KBM-7 (cell line): Measurements from ENCODE around the gene DTNBP1.
A peak's percentile ranks its signal among the peaks of the same experiment; 100 is the strongest.

Experiments used
- DNase-seq: peaks from one replicate; pipeline ENCODE4 v3.0.0-alpha.2; 2015
- in situ Hi-C: fragments of 300-500 bp; cut with MboI; formaldehyde crosslinking; loops from 2 replicates; pipeline ENCODE4 v1.14.3; 2020; ENCODE audit warnings: low sequenced_read_pairs, low pct_unique_long_range_greater_than_20kb, mixed read lengths

DTNBP1 gene

GRCh38 chr6:15480525-15480924 is 182.3 kb downstream of the DTNBP1 start:
- in situ Hi-C loops, result no loop called here
- no peak for DNase-seq

- in situ Hi-C loops, result no loop called here
Measured at GRCh38 chr6:15479761-15480160, 183.1 kb downstream of the DTNBP1 start.

GRCh38 chr6:15477746-15478145 is 185.1 kb downstream of the DTNBP1 start:
- in situ Hi-C loops, result no loop called here

More at GRCh38 chr6:15479761-15480160, 183.1 kb downstream of the DTNBP1 start:
- no peak for DNase-seq

GRCh38 chr6:15476631-15477380 is 186.0 kb downstream of the DTNBP1 start:
- DNase-seq, result peak; percentile 49
- in situ Hi-C loops, result no loop called here

More at GRCh38 chr6:15477746-15478145, 185.1 kb downstream of the DTNBP1 start:
- DNase-seq, result no peak

- in situ Hi-C loops, result no loop called here
- DNase-seq, result peak; percentile 9
Measured at GRCh38 chr6:15475872-15476271, 187.0 kb downstream of the DTNBP1 start.

GRCh38 chr6:15475261-15475660 is 187.6 kb downstream of the DTNBP1 start:
- in situ Hi-C loops, result no loop called here
- DNase-seq, result no peak

GRCh38 chr6:15474196-15474595 is 188.6 kb downstream of the DTNBP1 start:
- DNase-seq, result no peak

GRCh38 chr6:15473741-15474161 is 189.1 kb downstream of the DTNBP1 start:
- in situ Hi-C loops, result no loop called here

More at GRCh38 chr6:15474196-15474595, 188.6 kb downstream of the DTNBP1 start:
- in situ Hi-C loops, result no loop called here

GRCh38 chr6:15473174-15473573 is 189.7 kb downstream of the DTNBP1 start:
- in situ Hi-C loops, result no loop called here
- no peak for DNase-seq

More at GRCh38 chr6:15473741-15474161, 189.1 kb downstream of the DTNBP1 start:
- DNase-seq, result no peak
